Measurements from ENCODE around the gene ANKRD34A.
A peak's percentile ranks its signal among the peaks of the same experiment; 100 is the strongest.

ANKRD34A gene

GRCh38 chr1:145983206-145983675, 18.9 kb upstream of the ANKRD34A start:
- no peak overlapping the region for H3K4me3 ChIP-seq (ENCODE audit: low read depth, low read length)
- DNase-seq (ENCODE audit: low read depth) = no peak
- TF ChIP-seq CTCF (IDR thresholded peaks at IDR 0.05; ENCODE audit: low read depth, low read length, missing control alignments) = no peak

- H3K4me3 ChIP-seq (ENCODE audit: low read depth, low read length) = no peak overlapping the region
- no peak for DNase-seq (ENCODE audit: low read depth)
- no peak for TF ChIP-seq CTCF (IDR thresholded peaks at IDR 0.05; ENCODE audit: low read depth, low read length, missing control alignments)
Observed at GRCh38 chr1:145982010-145982723, 17.8 kb upstream of the ANKRD34A start.

- no peak overlapping the region for H3K4me3 ChIP-seq (ENCODE audit: low read depth, low read length)
- TF ChIP-seq CTCF (IDR thresholded peaks at IDR 0.05; ENCODE audit: low read depth, low read length, missing control alignments) = no peak
- DNase-seq (ENCODE audit: low read depth) = no peak
Observed at GRCh38 chr1:145980457-145980994, 16.2 kb upstream of the ANKRD34A start.

- peak; percentile 46 for DNase-seq (ENCODE audit: low read depth)
- no peak for TF ChIP-seq CTCF (IDR thresholded peaks at IDR 0.05; ENCODE audit: low read depth, low read length, missing control alignments)
- no peak overlapping the region for H3K4me3 ChIP-seq (ENCODE audit: low read depth, low read length)
Observed at GRCh38 chr1:145979746-145980456, 15.5 kb upstream of the ANKRD34A start.

- peak; percentile 44 for TF ChIP-seq CTCF (IDR thresholded peaks at IDR 0.05; ENCODE audit: low read depth, low read length, missing control alignments)
- H3K4me3 ChIP-seq (ENCODE audit: low read depth, low read length) = no peak overlapping the region; the same call in 1 of the 2 replicates
- peak; percentile 99 for DNase-seq (ENCODE audit: low read depth)
Observed at GRCh38 chr1:145978854-145979745, 14.7 kb upstream of the ANKRD34A start.

- TF ChIP-seq CTCF (IDR thresholded peaks at IDR 0.05; ENCODE audit: low read depth, low read length, missing control alignments) = no peak
- no peak for DNase-seq (ENCODE audit: low read depth)
- H3K4me3 ChIP-seq (ENCODE audit: low read depth, low read length) = no peak overlapping the region
Observed at GRCh38 chr1:145978471-145978853, 14.1 kb upstream of the ANKRD34A start.

All from GM12864 (cell line).